ENCODE results near the gene THEM4. TPM values are rescaled to one million over a fixed set of nuclear protein-coding genes. Genes with fewer than 3 reads are reported as not detected.

THEM4 gene
- total RNA-seq, 2 donors from 2014 or later = 7.7 to 23.3 TPM

- ATAC-seq (ENCODE audit: insufficient number of reproducible peaks, low FRiP score, low read depth) (no peak), DNase-seq (ENCODE audit: low spot score) (no peak)
- H3K9me3 ChIP-seq = peaks cover 6% of the 10 kb centered on the region
- H3K4me3 ChIP-seq = no peak overlapping the region
- no peaks in the 10 kb centered on the region for H3K36me3 ChIP-seq
- no peak overlapping the region for H3K27ac ChIP-seq
- no peaks in the 10 kb centered on the region for H3K27me3 ChIP-seq (replicated peaks; ENCODE audit: insufficient read depth)
- H3K4me1 ChIP-seq (ENCODE audit: control insufficient read depth in 1 of 2, low read depth in 2 of 2) = no peaks in the 10 kb centered on the region
- no peak for TF ChIP-seq CTCF (IDR thresholded peaks at IDR 0.05)
Observed at GRCh38 chr1:151898519-151898991, 10.8 kb downstream of the THEM4 start.

- H3K4me3 ChIP-seq = no peak overlapping the region
- ATAC-seq (ENCODE audit: insufficient number of reproducible peaks, low FRiP score, low read depth) = no peak
Observed at GRCh38 chr1:151897991-151898431, 11.3 kb downstream of the THEM4 start.

GRCh38 chr1:151893176-151893924, 16.0 kb downstream of the THEM4 start:
- no peaks in the 10 kb centered on the region for H3K9me3 ChIP-seq
- H3K4me3 ChIP-seq = no peak overlapping the region
- no peaks in the 10 kb centered on the region for H3K36me3 ChIP-seq
- no peak for TF ChIP-seq CTCF (IDR thresholded peaks at IDR 0.05)
- no peaks in the 10 kb centered on the region for H3K27me3 ChIP-seq (replicated peaks; ENCODE audit: insufficient read depth)
- H3K4me1 ChIP-seq (ENCODE audit: control insufficient read depth in 1 of 2, low read depth in 2 of 2) = no peaks in the 10 kb centered on the region
- no peak overlapping the region for H3K27ac ChIP-seq
- ATAC-seq (ENCODE audit: insufficient number of reproducible peaks, low FRiP score, low read depth) (no peak), DNase-seq (ENCODE audit: low spot score) (no peak)

More at GRCh38 chr1:151897991-151898431, 11.3 kb downstream of the THEM4 start:
- no peak for DNase-seq (ENCODE audit: low spot score)
- Histone ChIP-seq H3K27ac (no peak overlapping the region), H3K4me1 (ENCODE audit: control insufficient read depth in 1 of 2, low read depth in 2 of 2) (no peaks in the 10 kb centered on the region), H3K36me3 (no peaks in the 10 kb centered on the region), H3K9me3 (peaks cover 6% of the 10 kb centered on the region), H3K27me3 (replicated peaks; ENCODE audit: insufficient read depth) (no peaks in the 10 kb centered on the region)
- TF ChIP-seq CTCF (IDR thresholded peaks at IDR 0.05) = no peak

- Histone ChIP-seq H3K27ac (no peak overlapping the region), H3K4me1 (ENCODE audit: control insufficient read depth in 1 of 2, low read depth in 2 of 2) (no peaks in the 10 kb centered on the region), H3K9me3 (no peaks in the 10 kb centered on the region), H3K4me3 (no peak overlapping the region), H3K36me3 (no peaks in the 10 kb centered on the region), H3K27me3 (replicated peaks; ENCODE audit: insufficient read depth) (no peaks in the 10 kb centered on the region)
- DNase-seq (ENCODE audit: low spot score) (no peak), ATAC-seq (ENCODE audit: insufficient number of reproducible peaks, low FRiP score, low read depth) (no peak)
- TF ChIP-seq CTCF (IDR thresholded peaks at IDR 0.05) = no peak
Observed at GRCh38 chr1:151892190-151892589, 17.1 kb downstream of the THEM4 start.

GRCh38 chr1:151891512-151891911, 17.8 kb downstream of the THEM4 start:
- H3K4me3 ChIP-seq = no peak overlapping the region
- H3K9me3 ChIP-seq = no peaks in the 10 kb centered on the region
- TF ChIP-seq CTCF (IDR thresholded peaks at IDR 0.05) = no peak
- ATAC-seq (ENCODE audit: insufficient number of reproducible peaks, low FRiP score, low read depth) (no peak), DNase-seq (ENCODE audit: low spot score) (no peak)
- no peaks in the 10 kb centered on the region for H3K4me1 ChIP-seq (ENCODE audit: control insufficient read depth in 1 of 2, low read depth in 2 of 2)
- H3K27ac ChIP-seq = no peak overlapping the region
- no peaks in the 10 kb centered on the region for H3K27me3 ChIP-seq (replicated peaks; ENCODE audit: insufficient read depth)
- no peaks in the 10 kb centered on the region for H3K36me3 ChIP-seq
